Suprapubic skin (tissue), 4 donors: ENCODE data around the gene GRIA1. TPM values are rescaled to one million over a fixed set of nuclear protein-coding genes. Genes with fewer than 3 reads are reported as not detected.

Experiments
- DNase-seq, 2 donors: peaks; one replicate each; pipeline ENCODE4 v3.0.0-alpha.2; 2019; ENCODE audit warnings: low spot score in 2 of 2
- H3K27ac ChIP-seq: fragments of 200-600 bp; sonication (generic); one replicate; pipeline ENCODE4 v1.5.1; 2019
- H3K27me3 ChIP-seq: fragments of 200-600 bp; sonication (generic); one replicate; pipeline ENCODE4 v1.5.1; 2019
- H3K36me3 ChIP-seq: fragments of 200-600 bp; sonication (generic); one replicate; pipeline ENCODE4 v1.5.1; 2019
- H3K4me1 ChIP-seq: fragments of 200-600 bp; sonication (generic); one replicate; pipeline ENCODE4 v1.5.1; 2019
- H3K4me3 ChIP-seq: fragments of 200-600 bp; sonication (generic); one replicate; pipeline ENCODE4 v1.5.1; 2019; ENCODE audit warnings: mild to moderate bottlenecking
- H3K9me3 ChIP-seq: fragments of 200-600 bp; sonication (generic); one replicate; pipeline ENCODE4 v1.5.1; 2019
- EP300 ChIP-seq: sonication (generic); formaldehyde crosslinking; IDR thresholded peaks from one replicate; pipeline ENCODE4 v1.6.1; 2017; ENCODE audit warnings: antibody characterized with exemption
- POLR2A ChIP-seq, 2 donors: fragments of 450-650 bp; IDR thresholded peaks; one replicate each; pipeline ENCODE4 v1.6.1; 2017; ENCODE audit warnings: antibody characterized with exemption in 2 of 2, mild to moderate bottlenecking in 2 of 2, moderate library complexity in 2 of 2
- POLR2AphosphoS5 ChIP-seq, 3 donors: sonication (generic); formaldehyde crosslinking; IDR thresholded peaks; one replicate each; pipeline ENCODE4 v1.6.1; 2017; ENCODE audit warnings: antibody characterized with exemption in 3 of 3
- WGBS: methylation state at CpG from one replicate; pipeline ENCODE4 v1.1.5; 2018; 5-methylcytosine and 5-hydroxymethylcytosine counted together
- total RNA-seq, 4 donors: library from RNA; depleted of rRNA; stranded (reverse); fragments of >200 nt; gene quantifications; one replicate each; pipeline ENCODE4 v1.1.0, GENCODE V29; 2016
- TF ChIP-seq, protein P1 (sequence below), 2 donors: fragments of 200-600 bp in 1 of 2; fragments of 450-650 bp in 1 of 2; sonication (generic) in 1 of 2; IDR thresholded peaks; one replicate each; pipeline ENCODE4 v1.5.1; 2016 to 2019; ENCODE audit warnings: antibody characterized with exemption in 2 of 2, mild to moderate bottlenecking in 1 of 2, moderate library complexity in 1 of 2

The GRIA1 gene
- total RNA-seq, 4 donors from 2014 or later, result 0.21 to 0.62 (median 0.38) TPM; not detected in 1

DNA sequence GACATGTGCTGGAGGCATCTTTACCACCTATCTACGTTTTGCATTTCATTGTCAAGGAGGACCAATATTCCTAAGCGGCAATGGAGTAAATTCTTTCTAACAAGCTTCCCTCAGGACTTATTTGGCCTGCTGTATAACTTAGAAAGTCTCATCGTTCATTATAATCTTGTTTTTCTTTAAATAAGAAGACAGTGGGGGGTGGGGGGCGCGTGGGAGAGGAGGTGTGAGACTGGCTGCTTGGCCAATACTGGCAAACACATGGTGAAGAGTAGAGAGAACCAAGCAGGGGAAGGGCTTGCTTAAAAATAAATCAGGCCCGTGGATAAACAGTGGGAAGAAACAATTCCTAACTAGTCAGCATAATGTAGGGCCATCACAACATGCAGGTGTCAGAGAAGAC is 217.2 kb downstream of the GRIA1 start:
- no peak for DNase-seq
- Histone ChIP-seq H3K27ac (no peak overlapping the region), H3K4me1 (no peaks in the 10 kb centered on the region), H3K27me3 (no peaks in the 10 kb centered on the region), H3K9me3 (no peaks in the 10 kb centered on the region), H3K4me3 (no peak overlapping the region), H3K36me3 (no peaks in the 10 kb centered on the region)
- 76% methylated on average over 6 of the region's 6 CpGs for WGBS
- TF ChIP-seq EP300 (no peak), POLR2AphosphoS5 (IDR thresholded peaks at IDR 0.05) (no peak), POLR2A (IDR thresholded peaks at IDR 0.05) (no peak)
- TF ChIP-seq, protein P1, sequence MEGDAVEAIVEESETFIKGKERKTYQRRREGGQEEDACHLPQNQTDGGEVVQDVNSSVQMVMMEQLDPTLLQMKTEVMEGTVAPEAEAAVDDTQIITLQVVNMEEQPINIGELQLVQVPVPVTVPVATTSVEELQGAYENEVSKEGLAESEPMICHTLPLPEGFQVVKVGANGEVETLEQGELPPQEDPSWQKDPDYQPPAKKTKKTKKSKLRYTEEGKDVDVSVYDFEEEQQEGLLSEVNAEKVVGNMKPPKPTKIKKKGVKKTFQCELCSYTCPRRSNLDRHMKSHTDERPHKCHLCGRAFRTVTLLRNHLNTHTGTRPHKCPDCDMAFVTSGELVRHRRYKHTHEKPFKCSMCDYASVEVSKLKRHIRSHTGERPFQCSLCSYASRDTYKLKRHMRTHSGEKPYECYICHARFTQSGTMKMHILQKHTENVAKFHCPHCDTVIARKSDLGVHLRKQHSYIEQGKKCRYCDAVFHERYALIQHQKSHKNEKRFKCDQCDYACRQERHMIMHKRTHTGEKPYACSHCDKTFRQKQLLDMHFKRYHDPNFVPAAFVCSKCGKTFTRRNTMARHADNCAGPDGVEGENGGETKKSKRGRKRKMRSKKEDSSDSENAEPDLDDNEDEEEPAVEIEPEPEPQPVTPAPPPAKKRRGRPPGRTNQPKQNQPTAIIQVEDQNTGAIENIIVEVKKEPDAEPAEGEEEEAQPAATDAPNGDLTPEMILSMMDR (IDR thresholded peaks at IDR 0.05), result no peak

DNA sequence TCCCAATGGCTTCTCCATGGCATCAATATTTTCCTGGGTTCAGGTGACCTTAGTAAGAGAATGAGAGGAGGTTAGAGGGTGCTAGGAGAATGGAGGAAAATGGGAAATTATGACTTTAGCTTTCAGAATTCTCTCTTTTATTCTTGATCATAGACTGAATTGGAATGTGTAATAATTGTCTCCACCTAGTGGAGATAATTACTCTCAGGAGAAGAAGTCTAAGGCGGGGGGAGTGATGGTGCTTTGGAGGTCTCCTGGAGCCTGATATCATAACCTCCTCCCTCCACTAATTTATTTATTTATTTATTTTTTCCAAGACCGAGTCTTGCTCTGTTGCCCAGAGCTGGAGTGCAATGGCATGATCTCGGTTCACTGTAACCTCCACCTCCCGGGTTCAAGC is 221.3 kb downstream of the GRIA1 start:
- H3K27ac ChIP-seq, result no peak overlapping the region
- WGBS, result 96% methylated on average over 4 of the region's 4 CpGs
- no peaks in the 10 kb centered on the region for H3K4me1 ChIP-seq
- H3K4me3 ChIP-seq, result no peak overlapping the region
- no peaks in the 10 kb centered on the region for H3K36me3 ChIP-seq
- H3K27me3 ChIP-seq, result no peaks in the 10 kb centered on the region
- DNase-seq, result no peak
- H3K9me3 ChIP-seq, result no peaks in the 10 kb centered on the region
- TF ChIP-seq, protein P1 (IDR thresholded peaks at IDR 0.05), result no peak
- TF ChIP-seq POLR2A (IDR thresholded peaks at IDR 0.05) (no peak), POLR2AphosphoS5 (IDR thresholded peaks at IDR 0.05) (no peak), EP300 (no peak)

DNA sequence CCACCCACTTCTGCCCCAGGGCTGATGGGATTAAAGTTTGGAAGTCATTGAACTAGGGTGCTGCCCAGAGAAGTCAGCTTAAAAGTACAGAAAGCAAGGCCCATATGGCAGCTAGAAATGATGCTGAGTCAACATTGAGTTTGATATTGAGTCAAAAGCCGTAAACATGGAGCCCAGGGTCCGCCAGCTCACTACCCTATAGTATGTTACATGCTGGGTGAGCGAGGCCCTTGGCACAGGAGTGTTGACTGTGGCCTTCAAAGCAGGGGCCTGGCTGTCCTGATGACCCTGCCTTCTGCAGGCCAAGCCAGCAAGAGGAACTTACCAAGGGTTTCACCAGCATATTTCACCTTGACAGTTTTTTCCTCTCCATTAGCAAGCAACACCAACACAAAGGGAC is 222.5 kb downstream of the GRIA1 start:
- H3K27ac ChIP-seq, result no peak overlapping the region
- DNase-seq, result no peak
- H3K9me3 ChIP-seq, result no peaks in the 10 kb centered on the region
- no peak overlapping the region for H3K4me3 ChIP-seq
- no peaks in the 10 kb centered on the region for H3K36me3 ChIP-seq
- TF ChIP-seq POLR2A (IDR thresholded peaks at IDR 0.05), result no peak
- TF ChIP-seq EP300, result no peak
- TF ChIP-seq, protein P1 (IDR thresholded peaks at IDR 0.05), result no peak
- no peak for TF ChIP-seq POLR2AphosphoS5 (IDR thresholded peaks at IDR 0.05)
- no peaks in the 10 kb centered on the region for H3K4me1 ChIP-seq
- WGBS, result 100% methylated on average over 1 of the region's 3 CpGs
- H3K27me3 ChIP-seq, result no peaks in the 10 kb centered on the region

GRCh38 chr5:153713943-153714342 is 223.5 kb downstream of the GRIA1 start:
- Histone ChIP-seq H3K4me3 (no peak overlapping the region), H3K4me1 (no peaks in the 10 kb centered on the region), H3K27me3 (no peaks in the 10 kb centered on the region), H3K36me3 (no peaks in the 10 kb centered on the region), H3K27ac (no peak overlapping the region), H3K9me3 (no peaks in the 10 kb centered on the region)
- TF ChIP-seq POLR2AphosphoS5 (IDR thresholded peaks at IDR 0.05), result no peak
- TF ChIP-seq EP300, result no peak
- TF ChIP-seq, protein P1 (IDR thresholded peaks at IDR 0.05), result no peak
- TF ChIP-seq POLR2A (IDR thresholded peaks at IDR 0.05), result no peak
- WGBS, result 82% methylated on average over 8 of the region's 8 CpGs
- no peak for DNase-seq

GRCh38 chr5:153714798-153715197 is 224.3 kb downstream of the GRIA1 start:
- Histone ChIP-seq H3K27me3 (no peaks in the 10 kb centered on the region), H3K27ac (no peak overlapping the region), H3K36me3 (no peaks in the 10 kb centered on the region), H3K4me1 (no peaks in the 10 kb centered on the region), H3K4me3 (no peak overlapping the region), H3K9me3 (no peaks in the 10 kb centered on the region)
- WGBS, result 72% methylated on average over 2 of the region's 2 CpGs
- no peak for DNase-seq
- no peak for TF ChIP-seq POLR2AphosphoS5 (IDR thresholded peaks at IDR 0.05)

- H3K4me3 ChIP-seq, result no peak overlapping the region
- no peak overlapping the region for H3K27ac ChIP-seq
- TF ChIP-seq, protein P1 (IDR thresholded peaks at IDR 0.05), result no peak
- TF ChIP-seq POLR2AphosphoS5 (IDR thresholded peaks at IDR 0.05) (no peak), EP300 (no peak), POLR2A (IDR thresholded peaks at IDR 0.05) (no peak)
- no peak for DNase-seq
- no peaks in the 10 kb centered on the region for H3K36me3 ChIP-seq
- H3K27me3 ChIP-seq, result no peaks in the 10 kb centered on the region
- no peaks in the 10 kb centered on the region for H3K4me1 ChIP-seq
- H3K9me3 ChIP-seq, result no peaks in the 10 kb centered on the region
- WGBS, result 89% methylated on average over 3 of the region's 3 CpGs
Observed at GRCh38 chr5:153717287-153717686, 226.8 kb downstream of the GRIA1 start.
